Activated T-cell treated with anti-CD3 and anti-CD28 coated beads for 4 hours (primary cell): ENCODE data around the gene ID4.
"Not testable (repeated sequence)": the region's sequence is repeated elsewhere in the genome, so short reads cannot be mapped to it uniquely, and the experiment has no call there.

Experiments
- DNase-seq: peaks from one replicate; pipeline ENCODE4 v3.0.0-alpha.2; 2020

ID4 gene

GRCh38 chr6:19833947-19834346 lies 3.2 kb upstream of the ID4 start:
- no peak for DNase-seq

- no peak for DNase-seq
Measured at GRCh38 chr6:19834858-19835257, 2.3 kb upstream of the ID4 start.

GRCh38 chr6:19835605-19836004 lies 1.6 kb upstream of the ID4 start:
- no peak for DNase-seq

GRCh38 chr6:19837511-19838441 lies 606 bp downstream of the ID4 start:
- no peak for DNase-seq

GRCh38 chr6:19838442-19839236 lies 1.5 kb downstream of the ID4 start:
- DNase-seq = no peak

- DNase-seq = no peak
Measured at GRCh38 chr6:19839237-19839546, 2.0 kb downstream of the ID4 start.

GRCh38 chr6:19839788-19840187 lies 2.6 kb downstream of the ID4 start:
- no peak for DNase-seq

- DNase-seq = no peak
Measured at GRCh38 chr6:19841181-19841580, 4.0 kb downstream of the ID4 start.

- no peak for DNase-seq
Measured at GRCh38 chr6:19842030-19842615, 5.0 kb downstream of the ID4 start.

- no peak for DNase-seq
Measured at GRCh38 chr6:19844689-19845088, 7.5 kb downstream of the ID4 start.

- no peak for DNase-seq
Measured at GRCh38 chr6:19845266-19846041, 8.3 kb downstream of the ID4 start.

- DNase-seq = no peak
Measured at GRCh38 chr6:19848465-19849029, 11.4 kb downstream of the ID4 start.

GRCh38 chr6:19849196-19849595 lies 12.0 kb downstream of the ID4 start:
- no peak for DNase-seq

GRCh38 chr6:19849755-19850154 lies 12.6 kb downstream of the ID4 start:
- DNase-seq = no peak

GRCh38 chr6:19851241-19852089 lies 14.3 kb downstream of the ID4 start:
- DNase-seq = no peak

GRCh38 chr6:19852090-19852457 lies 14.9 kb downstream of the ID4 start:
- no peak for DNase-seq

- no peak for DNase-seq
Measured at GRCh38 chr6:19852927-19853326, 15.8 kb downstream of the ID4 start.

- not testable (repeated sequence) for DNase-seq
Measured at GRCh38 chr6:19854421-19855015, 17.3 kb downstream of the ID4 start.

- no peak for DNase-seq
Measured at GRCh38 chr6:19855536-19855935, 18.4 kb downstream of the ID4 start.

GRCh38 chr6:19857139-19857538 lies 20.0 kb downstream of the ID4 start:
- no peak for DNase-seq

- DNase-seq = no peak
Measured at GRCh38 chr6:19857703-19858102, 20.5 kb downstream of the ID4 start.
